ENCODE data around the gene TAMM41.

- TF ChIP-seq CTCF (conservative IDR thresholded peaks at IDR 0.05; ENCODE audit: low read length) (no peak), EZH2phosphoT487 (IDR thresholded peaks at IDR 0.05; ENCODE audit: borderline replicate concordance) (no peak)
These were observed 1.8 kb downstream of the TAMM41 start for GRCh38 chr3:11844891-11845290.

Data from Loucy (cell line).